HG03066 (cell line): ENCODE data around the gene ANKRD29.
"Not testable (repeated sequence)": the region's sequence is repeated elsewhere in the genome, so short reads cannot be mapped to it uniquely, and the experiment has no call there.

ENCODE experiments used
- ATAC-seq: cut with Tn5 transposase; IDR thresholded peaks from one replicate; pipeline ENCODE4 v1.9.1; 2021; ENCODE audit warnings: low read depth; ENCODE audit not compliant: unreplicated experiment

ANKRD29 gene

DNA sequence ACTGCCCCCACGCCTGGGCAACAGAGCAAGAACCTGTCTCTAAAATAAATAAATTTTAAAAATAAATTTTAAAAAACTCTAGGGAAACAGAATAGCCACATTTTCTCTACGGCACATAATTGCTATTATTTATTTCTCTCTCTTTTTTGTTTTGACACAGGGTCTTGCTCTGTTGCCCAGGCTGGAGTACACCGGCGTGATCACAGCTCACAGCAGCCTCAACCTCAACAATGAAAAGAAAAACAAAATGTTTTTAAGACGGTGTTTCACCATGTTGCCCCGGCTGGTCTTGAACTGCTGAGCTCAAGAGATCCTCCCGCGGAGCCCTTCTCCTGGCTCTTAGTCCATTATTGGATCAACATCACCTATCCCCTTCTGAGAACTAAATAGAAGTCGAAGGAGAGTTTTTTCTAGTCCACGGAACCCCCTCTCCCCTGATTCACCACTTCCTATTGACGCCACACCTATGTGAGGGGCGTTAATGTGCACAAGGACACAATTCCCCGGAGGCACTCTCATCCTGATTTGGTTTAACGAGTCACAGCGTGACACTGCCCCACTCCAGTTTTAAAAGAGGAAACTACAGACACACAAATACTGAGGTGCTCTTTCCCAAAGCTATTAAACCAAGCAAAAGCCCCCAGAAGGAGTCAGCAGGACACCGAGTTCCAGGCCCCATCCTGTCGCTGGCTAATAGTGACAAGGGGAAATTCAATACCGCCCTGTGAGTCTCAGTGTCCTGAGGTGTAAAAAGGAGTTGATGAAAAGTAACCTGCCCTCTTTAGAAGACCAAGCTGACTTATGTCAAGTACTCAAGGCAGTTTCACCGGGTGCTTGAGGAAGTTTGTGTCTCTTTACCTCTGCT is 77.5 kb downstream of the ANKRD29 start:
- no peak for ATAC-seq

DNA sequence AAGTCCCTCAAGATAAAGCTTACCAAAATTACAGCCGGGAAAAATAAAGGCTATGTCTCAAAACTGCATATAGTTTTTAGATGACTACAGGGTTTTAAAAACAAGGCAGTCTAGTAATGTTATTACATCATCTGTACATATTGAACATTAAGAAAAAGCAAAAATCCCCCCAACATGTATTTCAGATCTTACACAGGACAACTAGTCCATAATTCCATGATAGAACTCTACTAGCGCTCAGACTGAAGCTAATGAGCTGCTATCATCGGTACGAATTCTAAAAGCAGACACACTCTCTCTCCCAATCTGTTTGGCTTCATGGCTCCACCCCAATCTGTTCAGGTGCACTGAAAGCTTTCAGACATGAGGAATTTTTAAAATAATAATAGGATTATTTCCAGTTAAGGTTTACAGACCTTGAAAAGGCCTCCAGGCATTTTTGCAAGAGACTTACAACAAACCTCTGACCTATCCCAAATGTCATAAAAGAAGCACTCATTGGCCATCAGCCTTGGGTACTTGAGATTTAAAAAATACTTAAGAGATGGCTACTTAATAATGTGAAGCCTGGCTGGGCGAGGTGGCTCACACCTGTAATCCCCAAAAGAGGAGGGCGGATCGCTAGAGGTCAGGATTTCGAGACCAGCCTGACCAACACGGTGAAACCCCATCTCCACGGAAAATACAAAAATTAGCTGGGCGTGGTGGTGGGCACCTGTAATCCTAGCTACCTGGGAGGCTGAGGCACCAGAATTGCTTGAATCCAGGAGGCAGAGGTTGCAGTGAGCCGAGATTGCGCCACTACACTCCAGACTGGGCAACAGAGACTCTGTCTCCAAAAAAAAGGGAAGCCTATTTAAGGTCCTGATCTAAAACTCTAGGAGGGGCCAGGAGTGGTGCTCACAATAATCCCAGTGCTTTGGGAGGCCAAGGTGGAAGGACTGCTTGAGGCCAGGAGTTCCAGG is 78.4 kb downstream of the ANKRD29 start:
- no peak for ATAC-seq

DNA sequence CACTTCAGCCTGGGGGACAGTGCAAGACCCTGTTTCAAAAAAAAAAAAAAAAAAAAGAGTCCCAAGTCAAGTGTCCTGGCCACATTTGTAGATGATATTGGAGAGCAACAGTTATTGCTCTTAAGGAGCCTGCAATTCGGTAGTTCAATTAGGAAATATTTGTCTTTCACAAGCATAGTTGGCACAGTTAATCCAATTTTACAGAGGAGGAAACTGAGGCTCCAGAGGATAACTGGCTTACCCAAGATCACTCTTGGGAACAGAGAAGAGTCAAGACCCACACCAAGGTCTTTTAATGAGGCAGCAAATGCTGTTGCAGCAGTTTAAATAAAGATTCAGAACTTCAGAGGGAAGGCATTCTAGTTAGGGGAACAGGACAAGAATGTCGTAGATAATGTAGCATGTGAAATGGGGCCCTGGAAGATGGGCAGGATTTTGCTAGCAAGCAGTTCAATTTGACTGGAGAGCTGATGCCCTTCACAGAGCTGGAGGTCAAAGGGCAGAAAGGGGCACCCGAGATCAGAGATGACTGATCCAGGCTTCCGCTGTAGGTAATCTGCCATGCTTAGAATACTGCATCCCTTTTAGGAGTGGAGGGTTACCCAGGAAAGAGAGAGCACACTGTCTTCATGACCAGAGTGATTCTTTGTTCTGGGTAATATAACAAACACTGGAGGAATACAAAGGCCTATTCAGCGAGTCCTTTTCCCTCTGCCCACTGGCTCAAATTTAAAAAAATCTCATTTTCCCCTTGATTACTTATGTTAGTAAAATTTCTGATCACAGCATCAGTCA is 79.4 kb downstream of the ANKRD29 start:
- no peak for ATAC-seq

DNA sequence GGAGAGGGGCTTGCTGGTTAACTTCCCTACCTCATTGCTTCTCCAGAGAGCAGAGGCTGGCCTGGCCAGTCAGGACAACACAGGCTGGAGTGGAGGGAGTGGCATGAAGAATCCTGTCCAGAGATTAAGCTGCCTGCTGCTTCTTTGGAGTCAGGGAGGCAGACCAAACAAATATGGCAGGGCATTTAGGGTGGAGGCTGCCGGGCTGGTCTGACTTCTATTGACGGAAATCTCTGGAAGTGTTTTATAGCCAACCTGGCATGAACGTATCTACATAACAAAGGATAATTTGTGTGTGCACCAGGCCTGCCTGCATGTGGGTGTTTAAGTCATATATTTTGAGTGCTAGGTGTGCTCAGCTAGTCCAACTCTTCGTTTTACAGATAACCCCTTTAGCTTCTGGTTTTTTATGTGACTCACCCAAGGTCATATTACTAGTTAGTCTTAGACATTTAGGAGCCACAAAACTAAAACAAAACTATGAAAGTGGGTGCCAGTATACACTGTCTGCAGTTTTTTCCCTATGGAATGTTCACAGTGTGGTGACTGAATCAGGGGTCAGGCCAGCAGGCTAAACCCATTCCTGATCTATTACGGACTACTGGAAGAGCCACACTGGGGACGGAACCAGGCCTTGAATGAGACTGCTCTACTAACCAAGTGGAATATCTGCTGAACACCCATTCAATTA is 81.9 kb downstream of the ANKRD29 start:
- no peak for ATAC-seq

DNA sequence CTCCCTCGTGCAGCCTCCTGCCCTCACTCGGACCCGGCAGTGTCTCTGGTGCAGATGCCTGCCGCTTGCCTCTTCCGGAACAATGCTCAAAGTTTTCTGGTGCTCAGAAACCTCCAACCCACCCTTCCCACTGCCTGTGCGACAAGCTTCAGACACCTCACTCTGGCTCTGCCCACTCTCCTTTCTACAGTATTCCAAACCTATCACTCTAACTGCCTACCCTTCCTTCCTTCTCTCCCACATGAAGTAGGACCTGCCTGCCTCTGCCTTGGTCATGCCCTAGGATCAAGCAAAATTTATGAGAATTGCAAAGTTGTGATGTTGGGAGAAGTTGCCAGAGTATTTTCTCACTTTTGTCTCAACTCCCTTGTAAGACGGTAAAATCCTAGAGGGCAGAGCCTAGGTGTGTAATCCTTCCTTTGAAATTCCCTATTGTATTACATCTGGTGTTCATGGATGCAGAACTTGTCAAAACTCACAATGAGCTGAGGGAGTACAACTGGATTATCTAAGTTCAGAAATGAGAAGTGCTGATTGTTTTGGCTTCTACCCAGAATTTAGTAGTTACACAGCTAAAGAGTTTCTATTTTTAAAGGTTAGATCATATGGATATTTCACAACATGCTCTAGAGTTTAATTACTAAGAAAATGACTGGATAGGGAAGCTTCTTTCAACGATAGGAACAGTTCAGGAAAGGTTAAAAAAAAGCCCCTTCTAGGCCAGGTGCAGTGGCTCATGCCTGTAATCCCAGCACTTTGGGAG is 83.6 kb downstream of the ANKRD29 start:
- no peak for ATAC-seq

DNA sequence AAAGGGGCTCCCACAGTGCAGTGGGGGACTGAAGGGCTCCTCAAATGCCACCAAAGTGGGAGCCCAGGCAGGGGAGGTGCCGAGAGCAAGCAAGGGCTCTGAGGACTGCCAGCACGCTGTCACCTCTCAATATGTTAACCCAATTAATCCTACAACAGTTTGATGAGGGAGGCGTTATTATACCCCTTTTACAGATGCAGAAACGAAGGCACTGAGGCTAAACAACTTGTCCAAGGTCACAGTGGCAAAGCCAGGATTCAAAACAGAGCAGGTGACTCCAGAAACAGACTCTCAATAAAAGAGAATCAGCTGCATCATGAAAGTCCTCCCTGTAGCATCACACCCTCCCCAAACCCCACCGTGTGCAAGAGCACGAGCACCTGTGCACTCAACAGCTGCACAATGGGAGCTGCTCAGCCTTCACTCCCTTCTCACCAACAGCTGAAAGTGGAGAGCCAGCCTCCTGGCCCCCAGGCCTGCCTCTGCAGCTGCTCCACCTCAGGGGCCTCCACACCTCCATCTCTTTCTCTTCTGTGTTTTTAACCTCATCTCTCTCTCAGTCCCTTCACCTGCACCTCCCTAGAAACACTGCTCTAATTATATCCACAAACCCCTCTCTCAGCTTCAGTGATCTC is 84.5 kb downstream of the ANKRD29 start:
- ATAC-seq: no peak

DNA sequence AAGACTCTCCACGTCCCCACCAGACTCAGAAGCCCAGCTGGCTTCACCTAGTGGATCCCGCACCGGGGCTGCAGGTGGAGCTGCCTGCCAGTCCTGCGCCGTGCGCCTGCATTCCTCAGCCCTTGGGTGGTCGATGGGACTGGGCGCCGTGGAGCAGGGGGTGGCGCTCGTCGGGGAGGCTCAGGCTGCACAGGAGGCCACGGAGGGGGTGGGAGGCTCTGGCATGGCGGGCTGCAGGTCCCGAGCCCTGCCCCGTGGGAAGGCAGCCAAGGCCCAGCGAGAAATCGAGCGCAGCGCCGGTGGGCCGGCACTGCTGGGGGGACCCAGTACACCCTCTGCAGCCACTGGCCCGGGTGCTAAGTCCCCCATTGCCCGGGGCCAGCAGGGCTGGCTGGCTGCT is 85.2 kb downstream of the ANKRD29 start:
- ATAC-seq: not testable (repeated sequence)

DNA sequence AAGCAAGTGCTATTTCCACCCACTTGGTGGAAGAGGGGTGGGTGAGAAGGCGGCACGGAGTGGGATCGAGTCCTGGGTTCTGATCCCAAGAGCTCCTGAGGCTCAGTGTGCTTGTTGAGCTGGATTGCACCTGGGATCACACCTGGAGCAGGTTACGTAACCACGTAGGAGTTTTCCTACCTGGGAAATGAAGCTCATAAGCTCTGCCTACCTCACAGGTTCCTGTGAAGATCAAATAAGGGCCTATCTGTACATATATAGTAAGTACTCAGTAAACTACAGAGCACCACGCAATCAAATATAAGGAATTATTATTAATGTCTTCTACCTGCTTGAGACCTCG is 87.4 kb downstream of the ANKRD29 start:
- no peak for ATAC-seq

DNA sequence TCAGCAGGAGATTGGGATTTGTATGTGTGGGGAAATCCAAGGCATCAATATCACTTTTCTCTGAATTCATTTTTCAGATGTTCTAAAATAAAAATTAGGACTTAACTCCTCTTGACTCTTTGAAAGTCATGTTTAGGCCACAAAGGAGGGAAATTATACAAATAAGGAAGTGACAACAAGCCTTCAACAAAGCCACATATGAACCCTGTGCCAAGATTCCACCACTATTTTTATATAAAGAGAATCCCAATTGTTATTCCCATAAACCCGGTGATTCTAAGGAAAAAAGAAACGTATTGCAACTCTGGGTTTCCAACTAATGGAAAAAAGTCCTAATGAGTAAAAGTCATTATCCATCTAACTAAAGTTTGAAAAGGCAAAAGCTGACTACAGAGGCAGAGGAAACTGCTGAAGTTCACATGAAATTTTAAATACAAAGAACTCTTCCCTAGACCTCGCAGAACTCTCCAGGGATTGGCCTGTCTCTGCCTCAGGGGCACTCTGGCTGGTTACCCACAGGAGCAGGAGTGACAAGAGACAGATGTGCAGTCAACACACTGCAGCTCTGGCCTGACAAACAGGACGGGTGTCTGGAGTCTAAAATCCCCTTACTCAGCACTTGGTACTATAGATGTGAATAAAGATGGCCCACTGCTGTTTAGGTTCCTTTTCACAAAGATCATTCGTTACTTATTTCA is 88.0 kb downstream of the ANKRD29 start:
- ATAC-seq: no peak

DNA sequence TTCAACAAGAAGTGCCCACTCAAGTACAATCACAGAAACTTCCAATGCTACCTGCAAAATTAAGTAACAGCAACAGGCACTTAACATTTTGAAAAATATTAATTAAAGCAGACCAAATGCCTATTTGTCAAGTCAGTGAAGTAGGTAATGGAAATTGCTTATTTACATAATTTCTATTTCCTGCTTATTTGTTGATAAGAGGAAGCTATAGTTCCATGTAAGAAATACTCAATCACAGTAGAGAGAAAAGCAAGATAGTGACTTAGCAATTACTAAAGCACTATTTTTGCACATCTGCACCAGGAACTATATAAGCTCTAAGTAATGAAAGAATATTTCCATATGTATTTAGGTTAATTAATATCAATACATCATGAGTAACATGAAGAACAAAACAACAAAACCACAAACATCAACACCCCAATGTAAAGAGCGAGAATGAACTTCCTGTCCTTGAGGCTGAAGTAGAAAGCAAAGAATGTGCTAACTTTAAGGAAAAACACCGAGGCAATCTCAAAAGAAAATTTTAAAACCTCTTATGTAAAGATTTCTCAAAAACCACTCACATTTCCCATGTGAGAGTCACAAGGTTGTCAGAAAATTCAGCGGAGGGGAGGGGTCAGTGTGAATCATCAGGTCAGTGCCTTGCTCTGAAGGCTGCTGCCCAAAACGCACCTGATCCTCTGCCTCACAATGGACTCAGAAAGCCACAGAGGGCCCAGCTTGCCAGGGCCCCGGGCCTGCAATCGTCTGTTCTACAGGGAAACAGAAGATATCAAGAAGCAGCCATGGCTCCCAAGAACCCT is 88.9 kb downstream of the ANKRD29 start:
- ATAC-seq: no peak

DNA sequence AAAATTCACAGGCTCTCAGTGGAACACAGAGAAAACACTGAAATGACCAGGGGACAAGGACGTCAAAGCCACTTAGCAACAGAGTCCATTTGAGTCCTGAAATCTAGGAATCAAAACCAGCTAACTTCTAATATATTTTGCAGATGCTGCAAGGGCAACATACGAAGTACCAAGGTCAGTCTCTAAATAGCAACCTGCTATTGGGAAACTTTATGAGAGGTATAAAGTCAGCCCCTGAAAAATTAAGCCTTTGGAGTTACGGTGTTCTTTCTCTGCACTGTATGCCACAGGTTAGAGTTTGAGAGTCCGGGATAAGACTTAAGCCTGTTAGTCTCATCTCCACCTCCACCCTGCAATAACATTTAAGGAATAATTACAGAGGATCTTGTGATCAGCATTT is 89.7 kb downstream of the ANKRD29 start:
- ATAC-seq: no peak

DNA sequence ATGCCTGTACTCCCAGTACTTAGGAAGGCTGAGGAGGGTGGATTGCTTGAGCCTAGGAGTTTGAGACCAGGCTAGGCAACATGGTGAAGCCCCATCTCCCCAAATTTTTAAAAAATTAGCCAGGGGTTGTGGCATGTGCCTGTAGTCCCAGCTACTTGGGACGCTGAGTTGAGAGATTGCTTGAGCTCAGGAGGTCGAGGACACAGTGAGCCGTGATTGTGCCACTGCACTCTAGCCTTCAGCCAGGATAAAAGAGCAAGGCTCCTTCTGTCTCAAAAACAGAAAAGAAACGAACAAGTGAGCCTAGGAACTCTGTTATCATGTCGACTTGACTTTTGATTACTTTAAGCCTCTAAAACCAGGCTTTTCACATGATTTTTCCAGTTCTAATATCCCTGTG is 90.1 kb downstream of the ANKRD29 start:
- ATAC-seq: no peak

DNA sequence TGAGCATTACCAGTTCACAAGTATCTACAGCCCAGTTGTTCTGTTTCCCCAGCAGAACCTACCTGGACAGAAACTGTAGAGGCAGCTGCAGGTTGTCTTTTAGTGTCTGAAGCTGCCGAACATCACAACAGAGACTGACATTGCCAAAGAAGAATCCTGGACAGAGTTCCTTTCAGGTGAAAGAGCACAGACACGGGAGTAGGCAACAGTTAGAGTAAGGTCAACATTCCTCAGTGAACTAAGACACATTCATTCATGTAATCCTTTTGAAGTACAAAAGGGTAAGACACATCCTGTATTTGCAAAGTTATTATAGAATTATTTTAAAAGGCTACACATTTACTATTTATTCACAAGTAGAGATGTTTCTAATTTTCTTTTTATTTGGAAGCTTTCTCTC is 90.7 kb downstream of the ANKRD29 start:
- no peak for ATAC-seq

DNA sequence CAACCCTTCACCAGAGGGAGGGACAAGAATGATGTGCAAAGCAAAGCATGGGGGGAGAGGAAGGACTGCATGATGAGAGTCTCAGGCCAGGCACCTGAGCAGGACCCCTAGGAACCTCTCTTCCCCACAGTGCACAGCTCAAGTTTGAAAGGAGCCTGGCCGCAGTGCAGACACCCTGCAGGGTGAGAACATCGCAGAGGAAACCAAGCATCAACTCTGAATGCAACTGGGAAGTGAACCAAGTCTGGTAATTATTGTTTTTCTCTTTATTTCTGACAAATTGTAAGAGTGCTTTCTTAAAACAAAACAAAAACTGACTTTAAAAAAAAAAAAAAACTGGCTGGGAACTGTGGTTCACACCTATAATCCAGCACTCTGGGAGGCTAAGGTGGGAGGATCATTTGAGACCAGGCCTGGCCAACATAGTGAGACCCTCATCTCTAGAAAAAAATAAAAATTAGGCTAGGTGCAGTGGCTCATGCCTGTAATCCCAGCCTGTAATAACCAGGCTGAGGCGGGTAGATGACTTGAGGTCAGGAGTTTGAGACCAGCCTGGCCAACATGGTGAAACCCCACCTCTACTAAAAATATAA is 91.7 kb downstream of the ANKRD29 start:
- ATAC-seq: no peak

DNA sequence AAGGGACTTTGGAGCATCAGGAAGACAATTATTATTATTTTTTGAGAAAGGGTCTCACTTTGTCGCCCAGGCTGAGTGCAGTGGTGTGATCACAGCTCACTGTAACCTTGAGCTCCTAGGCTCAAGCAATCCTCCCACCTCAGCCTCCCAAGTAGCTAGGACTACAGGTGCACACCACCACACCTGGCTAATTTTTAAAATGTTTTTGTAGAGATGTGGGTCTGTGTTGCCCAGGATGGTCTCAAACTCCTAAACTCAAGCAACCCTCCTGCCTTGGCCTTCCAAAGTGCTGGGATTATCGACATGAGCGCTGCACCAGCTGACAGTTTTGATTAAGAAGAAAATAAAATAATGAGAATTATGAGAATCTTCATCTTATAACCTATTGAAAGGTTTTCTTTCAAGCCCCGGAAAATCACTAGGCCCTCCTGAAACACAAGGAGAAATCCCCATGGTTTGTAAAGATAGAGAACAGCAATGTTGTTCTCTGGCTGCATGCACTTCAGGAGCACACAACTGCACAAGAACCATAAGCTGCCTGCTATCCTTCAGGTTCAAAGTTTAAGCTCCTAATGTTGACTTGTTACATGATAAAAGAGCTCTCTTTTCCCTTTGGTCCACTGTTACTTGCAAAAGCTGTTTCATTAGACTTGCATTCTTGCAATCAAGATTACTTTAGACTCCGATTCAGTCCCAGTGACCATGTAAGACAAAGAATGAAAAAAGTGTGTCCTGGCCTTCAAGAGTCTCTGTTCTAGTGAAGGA is 93.2 kb downstream of the ANKRD29 start:
- no peak for ATAC-seq

DNA sequence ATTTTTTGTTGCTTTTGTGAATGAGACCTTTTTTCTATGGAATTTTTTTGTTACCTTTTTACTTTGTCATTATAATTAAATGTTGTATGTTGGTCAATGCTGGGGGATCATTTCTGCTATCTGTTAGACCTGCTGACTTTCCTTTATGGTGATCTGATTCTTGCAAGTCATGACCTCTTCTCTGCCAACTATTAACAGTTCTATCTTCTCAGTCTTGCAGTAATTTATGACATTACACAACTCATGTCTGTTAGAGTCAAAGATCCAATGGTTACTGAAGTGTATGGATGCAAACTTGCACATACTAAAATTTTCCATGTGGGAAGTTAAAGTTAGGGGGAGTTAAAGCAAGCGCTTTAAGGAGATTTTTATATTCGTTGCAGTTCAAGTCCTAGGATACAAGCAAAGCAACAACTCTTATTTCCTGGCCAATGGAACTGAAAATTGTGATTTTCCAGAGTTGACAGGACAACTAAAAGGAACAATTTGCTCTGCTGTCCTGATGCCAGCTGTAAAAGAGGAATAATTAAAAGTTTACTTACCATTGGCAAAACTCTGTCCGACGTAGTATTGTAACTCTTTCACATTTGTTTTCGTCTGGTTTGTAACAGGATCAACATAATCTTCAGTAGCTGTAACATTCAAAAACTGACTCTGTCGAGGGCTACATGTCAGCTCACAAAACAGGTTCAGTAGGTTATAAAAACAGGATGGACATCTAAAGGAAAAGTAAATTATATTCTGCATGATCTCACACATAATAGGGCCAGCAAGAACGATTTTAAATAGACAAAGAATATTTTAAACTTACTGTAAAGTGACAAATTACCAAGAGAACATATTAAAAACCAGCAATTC is 94.2 kb downstream of the ANKRD29 start:
- ATAC-seq: no peak
